H1 (cell line): ENCODE data around the gene ARSI. TPM values are rescaled to one million over a fixed set of nuclear protein-coding genes. Genes with fewer than 3 reads are reported as not detected.

ENCODE experiments used
- CEBPB ChIP-seq: IDR thresholded peaks from 2 replicates; pipeline ENCODE4 v1.6.1; 2012; ENCODE audit warnings: low read depth, low read length
- CHD2 ChIP-seq: IDR thresholded peaks from 2 replicates; pipeline ENCODE4 v1.6.1; 2012; ENCODE audit warnings: low read length, improper control_type of control experiment
- CTCF ChIP-seq, 3 experiments: IDR thresholded peaks; 1 replicate in 2 of 3; 2 replicates in 1 of 3; pipeline versions ENCODE4 v1.5.1 to v1.6.1; 2011; ENCODE audit warnings: low read length in 3 of 3, mild to moderate bottlenecking in 3 of 3, inconsistent platforms in 2 of 3, low read depth in 1 of 3, moderate library complexity in 1 of 3; ENCODE audit not compliant: insufficient read depth in 1 of 3; ENCODE audit errors: control extremely low read depth in 1 of 3
- polyA plus RNA-seq, 7 experiments: library from polyadenylated mRNA; depleted of rRNA in 3 of 7; stranded (reverse) in 5 of 7; unstranded in 2 of 7; fragments of >200 nt in 5 of 7; fragments of 200-250 nt in 2 of 7; gene quantifications; 1 replicate in 5 of 7; 2 replicates in 1 of 7; 4 replicates in 1 of 7; pipeline versions ENCODE4 v1.2.1 to v1.2.3, GENCODE V29; 2011 to 2013; ENCODE audit warnings: missing spikeins in 2 of 7, mixed read lengths in 2 of 7
- total RNA-seq: library from RNA; stranded (reverse); fragmentation: NEBNext Ultra II Directional; extraction: Animal tissue kit (Norgen Biotek cat#: 25700); gene quantifications from 2 replicates; pipeline ENCODE4 v1.2.1, GENCODE V29; 2021

Gene ARSI
- total and polyA plus RNA-seq, 2 of the 8 experiments (the other 6 are each of a cell fraction or from before 2014, with no cell fraction given), result 4.5 to 6.7 TPM

DNA sequence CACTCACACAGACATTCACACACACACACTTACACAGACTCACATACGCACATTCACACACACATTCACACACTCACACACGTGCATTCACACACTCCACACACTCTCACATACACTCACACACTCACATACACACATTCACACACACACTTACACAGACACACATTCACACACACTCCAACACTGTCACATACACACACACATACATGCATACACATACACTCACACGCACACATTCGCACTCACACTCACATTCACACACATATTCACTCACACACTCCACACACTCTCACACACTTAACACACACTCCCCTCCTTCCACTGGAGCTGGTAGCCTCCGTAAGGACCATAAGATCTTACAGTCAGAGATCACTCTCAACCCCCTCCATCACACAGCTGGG lies 39.3 kb downstream of the ARSI start (continued):
- TF ChIP-seq CTCF (IDR thresholded peaks at IDR 0.05; ENCODE audit: control extremely low read depth in 1 of 3, insufficient read depth in 1 of 3, low read depth in 1 of 3, low read length in 3 of 3), result no peak
- TF ChIP-seq CHD2, result no peak
- no peak for TF ChIP-seq CEBPB
